Astrocyte of the spinal cord (primary cell): ENCODE results near the gene CELSR1.

Experiments used
- DNase-seq: peaks from one replicate; pipeline ENCODE4 v3.0.0; 2011; ENCODE audit warnings: low read depth, low spot score
- H3K4me3 ChIP-seq: 2 replicates; pipeline ENCODE4 v1.5.1; 2011; ENCODE audit warnings: low read depth, mild to moderate bottlenecking, low read length, moderate library complexity
- CTCF ChIP-seq: IDR thresholded peaks from 2 replicates; pipeline ENCODE4 v1.5.1; 2012; ENCODE audit warnings: low read depth, mild to moderate bottlenecking, low read length, inconsistent platforms
- in situ Hi-C: cut with HindIII; loops from 2 replicates; pipeline ENCODE4 v1.10.0; 2017; ENCODE audit warnings: low sequenced_read_pairs

Gene CELSR1

DNA sequence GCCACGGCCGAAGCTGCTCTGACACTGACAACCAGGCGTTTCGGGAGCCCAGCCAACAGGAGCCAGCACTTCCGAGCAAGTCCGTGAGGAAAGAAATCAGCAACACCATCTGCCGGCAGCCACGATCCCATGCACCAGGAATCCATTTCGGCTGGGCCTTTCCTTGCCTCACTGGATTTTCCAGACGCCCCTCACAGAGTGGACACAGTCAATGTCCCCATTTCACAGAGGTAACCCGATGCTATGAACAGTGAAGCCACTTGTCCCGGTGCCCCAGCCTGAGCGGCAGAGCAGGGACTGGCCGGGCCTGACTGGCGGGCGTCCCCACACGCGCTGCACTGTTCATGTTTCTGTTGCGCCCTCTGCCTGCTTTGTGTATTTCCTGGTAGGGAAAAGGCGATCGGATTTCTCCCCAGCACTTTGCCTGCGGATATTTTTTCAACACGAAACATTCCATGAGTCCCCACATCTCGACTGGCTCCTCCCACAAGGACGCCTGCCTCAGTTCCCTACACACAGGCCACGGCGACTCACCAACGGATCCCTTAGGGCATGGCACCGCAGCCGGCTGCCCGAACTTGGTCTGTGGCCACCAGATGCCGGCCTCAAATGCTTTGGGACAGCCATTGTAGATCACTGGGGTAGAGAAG is 146.6 kb downstream of the CELSR1 start:
- H3K4me3 ChIP-seq: no peak overlapping the region
- in situ Hi-C loops: no loop called here
- DNase-seq: peak; percentile 14
- peak; percentile 35 for TF ChIP-seq CTCF

DNA sequence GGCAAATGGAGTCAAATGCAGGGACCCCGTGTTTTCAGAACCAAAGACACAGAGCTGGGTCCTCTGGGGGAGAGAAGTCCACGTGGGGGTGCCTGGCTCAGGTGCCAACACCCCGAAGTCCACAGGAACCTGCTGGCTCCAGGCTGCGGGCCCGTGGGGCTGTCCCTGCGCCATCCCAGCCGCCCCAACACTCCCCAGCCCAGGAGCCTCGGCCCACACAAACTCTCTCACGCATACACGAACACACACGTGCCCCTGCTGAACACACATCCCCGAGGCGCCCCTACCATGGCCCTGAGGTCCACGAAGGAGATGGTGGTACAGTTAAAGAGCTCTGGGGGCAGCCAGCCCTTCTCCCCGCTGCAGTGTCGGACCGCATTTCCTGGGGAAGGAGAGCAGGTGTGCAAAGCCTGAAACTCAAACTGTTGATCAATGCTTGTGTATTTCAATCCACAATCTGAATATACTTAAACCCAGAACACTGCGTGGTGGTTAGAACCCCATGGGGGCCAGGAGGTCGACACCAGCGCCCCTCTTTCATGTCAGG is 147.2 kb downstream of the CELSR1 start:
- DNase-seq: no peak
- TF ChIP-seq CTCF: no peak
- in situ Hi-C loops: no loop called here
- no peak overlapping the region for H3K4me3 ChIP-seq

DNA sequence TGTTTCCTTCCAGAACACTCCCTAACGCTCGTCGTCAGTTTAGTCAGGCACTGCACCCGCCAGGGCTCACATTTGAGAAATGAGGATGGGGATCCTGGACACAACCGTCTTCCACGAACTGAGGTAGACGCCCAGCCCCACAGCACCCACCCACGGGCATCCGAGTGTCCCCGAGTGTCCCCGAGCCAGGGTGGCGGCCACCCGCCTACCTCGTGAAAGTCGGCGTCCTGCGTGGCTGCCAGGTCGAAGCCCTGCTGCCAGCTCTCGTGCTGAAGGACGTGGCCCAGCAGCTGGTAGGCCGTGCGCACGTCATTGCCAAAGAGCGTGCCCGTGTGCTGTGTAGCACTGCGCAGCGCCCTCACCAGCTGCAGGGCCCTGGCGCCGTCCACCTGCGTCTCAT is 148.3 kb downstream of the CELSR1 start:
- in situ Hi-C loops: no loop called here
- no peak overlapping the region for H3K4me3 ChIP-seq
- DNase-seq: no peak
- no peak for TF ChIP-seq CTCF

- TF ChIP-seq CTCF: no peak
- no peak overlapping the region for H3K4me3 ChIP-seq
- in situ Hi-C loops: no loop called here
- DNase-seq: no peak
Observed at GRCh38 chr22:46388647-46389046, 148.8 kb downstream of the CELSR1 start.

DNA sequence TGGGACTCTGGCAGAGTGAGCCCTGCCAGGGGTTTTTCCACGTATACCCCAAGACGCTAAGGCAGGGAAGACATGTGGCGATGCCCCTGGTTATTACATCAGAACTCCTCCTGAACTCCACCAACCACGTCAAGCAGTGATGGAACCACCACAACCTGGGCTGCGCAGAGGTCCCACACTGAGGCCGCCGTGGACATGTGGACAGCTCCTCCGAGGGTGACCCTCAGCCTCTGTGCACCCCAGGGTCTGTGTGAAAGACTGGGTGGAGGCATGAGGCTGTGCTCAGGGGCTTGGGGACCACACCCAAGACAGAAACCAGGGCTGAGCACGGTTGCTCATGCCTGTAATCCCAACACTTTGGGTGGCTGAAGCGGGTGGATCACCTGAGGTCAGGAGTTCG is 149.7 kb downstream of the CELSR1 start:
- TF ChIP-seq CTCF: no peak
- in situ Hi-C loops: no loop called here
- DNase-seq: no peak

GRCh38 chr22:46386312-46386711 is 151.1 kb downstream of the CELSR1 start:
- in situ Hi-C loops: no loop called here
- peak; percentile 12 for TF ChIP-seq CTCF
- no peak overlapping the region for H3K4me3 ChIP-seq
- DNase-seq: no peak

More for the DNA sequence above, 149.7 kb downstream of the CELSR1 start:
- no peak overlapping the region for H3K4me3 ChIP-seq
